ENCODE data around the gene DECR2. TPM values are rescaled to one million over a fixed set of nuclear protein-coding genes. Genes with fewer than 3 reads are reported as not detected.
A peak's percentile ranks its signal among the peaks of the same experiment; 100 is the strongest.

Gene DECR2
- total and polyA plus RNA-seq, 12 donors, result 7.0 to 26.0 (median 11.6) TPM

DNA sequence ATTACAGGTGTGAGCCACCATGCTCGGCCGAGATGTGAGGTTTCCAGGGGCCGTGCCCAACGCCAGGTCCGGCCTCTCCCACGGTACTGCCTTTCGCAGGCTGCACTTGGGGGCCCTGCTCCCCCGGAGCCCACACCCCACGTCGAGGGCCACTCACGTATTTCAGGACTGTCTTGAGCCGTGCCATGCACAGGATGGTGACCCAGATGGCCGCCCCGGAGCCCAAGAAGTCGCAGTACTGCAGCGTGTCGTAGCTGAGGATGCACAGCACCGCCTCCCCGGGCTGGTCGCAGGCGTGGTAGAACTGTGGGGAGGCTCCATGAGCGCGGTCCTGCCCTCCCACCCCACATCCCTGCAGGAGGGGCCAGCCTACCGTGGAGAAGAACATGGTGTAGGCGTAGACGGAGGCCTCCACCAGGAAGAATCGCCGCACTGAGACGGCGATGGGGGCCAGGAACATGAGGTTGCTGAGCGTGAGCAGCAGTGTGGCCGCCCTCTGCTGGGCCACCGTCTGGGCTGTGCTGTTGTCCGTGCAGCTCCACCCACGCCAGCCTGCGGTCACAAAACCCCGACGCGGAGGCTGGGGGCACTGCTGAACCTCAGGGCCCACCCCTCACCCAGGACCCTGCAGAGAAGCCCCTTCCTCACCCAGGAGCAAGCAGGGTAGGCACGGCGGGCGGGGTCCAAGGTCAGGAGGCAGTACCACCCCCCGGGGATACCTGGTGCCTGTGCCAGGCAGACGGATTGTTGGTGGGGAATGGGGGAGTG is 27.7 kb upstream of the DECR2 start:
- intact Hi-C loops (cut with DNase I), result no loop called here
- H3K9me3 ChIP-seq, result no peaks in the 10 kb centered on the region
- no peaks in the 10 kb centered on the region for H3K27me3 ChIP-seq
- TF ChIP-seq CTCF (IDR thresholded peaks at IDR 0.05), result no peak
- no peak for DNase-seq
- H3K4me3 ChIP-seq, result no peak overlapping the region
- H3K36me3 ChIP-seq, result peaks cover 0 to 70% (median 38%) of the 10 kb centered on the region in 9 donors
- 93 to 95% methylated on average over 44 of the region's 44 CpGs for WGBS, 2 donors
- no peak for ATAC-seq
- peaks cover 10 to 25% (median 15%) of the 10 kb centered on the region in 9 donors for H3K4me1 ChIP-seq
- H3K27ac ChIP-seq, result no peak overlapping the region

DNA sequence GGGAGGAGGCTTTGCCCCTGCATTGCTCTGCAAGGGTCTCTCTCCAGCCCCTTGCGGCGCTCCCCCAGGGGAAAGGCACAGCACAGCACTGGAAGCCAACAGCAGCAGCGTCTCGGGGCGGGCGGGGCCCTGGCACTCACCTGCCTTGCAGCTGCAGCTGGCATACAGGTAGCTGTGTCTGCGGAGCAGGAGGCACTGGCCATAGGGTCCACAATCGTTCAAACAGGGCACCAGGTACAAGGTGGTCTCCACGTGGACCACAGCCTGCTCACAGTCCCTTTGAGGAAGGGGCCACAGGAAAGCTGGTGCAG is 27.1 kb upstream of the DECR2 start:
- intact Hi-C loops (cut with DNase I), result no loop called here
- DNase-seq, result no peak
- TF ChIP-seq CTCF (IDR thresholded peaks at IDR 0.05), result no peak
- no peak overlapping the region for H3K27ac ChIP-seq
- H3K27me3 ChIP-seq, result no peaks in the 10 kb centered on the region
- no peaks in the 10 kb centered on the region for H3K9me3 ChIP-seq
- H3K4me1 ChIP-seq, result peaks cover 10 to 25% (median 14%) of the 10 kb centered on the region in 9 donors
- peaks cover 0 to 65% (median 38%) of the 10 kb centered on the region in 9 donors for H3K36me3 ChIP-seq
- no peak overlapping the region for H3K4me3 ChIP-seq
- ATAC-seq, result no peak
- 96 to 97% methylated on average over 9 of the region's 9 CpGs for WGBS, 2 donors

DNA sequence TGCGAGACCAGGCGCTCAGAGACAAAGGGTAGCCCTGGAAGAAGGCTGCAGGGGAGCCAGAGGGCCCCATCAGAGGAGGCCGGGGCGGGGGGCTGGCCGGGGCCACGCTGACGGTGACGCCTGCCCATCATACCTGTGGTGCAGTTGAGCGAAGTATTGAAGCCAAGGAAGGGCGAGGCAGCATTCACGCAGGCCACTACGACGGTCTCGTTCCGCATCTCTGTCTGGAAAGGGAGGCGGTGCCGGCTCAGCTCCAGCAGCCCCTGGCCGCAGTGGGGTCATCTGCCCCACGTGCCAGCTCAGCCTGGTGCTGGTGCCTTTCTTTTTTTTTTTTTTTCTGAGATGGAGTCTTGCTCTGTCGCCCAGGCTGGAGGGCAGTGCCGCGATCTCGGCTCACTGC is 26.5 kb upstream of the DECR2 start:
- WGBS, 2 donors, result 94 to 97% methylated on average over 23 of the region's 23 CpGs
- ATAC-seq, result no peak
- no peak for TF ChIP-seq CTCF (IDR thresholded peaks at IDR 0.05)
- intact Hi-C loops (cut with DNase I), result no loop called here
- DNase-seq, result no peak
- no peak overlapping the region for H3K27ac ChIP-seq
- no peaks in the 10 kb centered on the region for H3K27me3 ChIP-seq
- H3K4me1 ChIP-seq, result peaks cover 5 to 26% (median 14%) of the 10 kb centered on the region in 9 donors
- no peak overlapping the region for H3K4me3 ChIP-seq
- no peaks in the 10 kb centered on the region for H3K9me3 ChIP-seq
- H3K36me3 ChIP-seq, result peaks cover 0 to 65% (median 38%) of the 10 kb centered on the region in 9 donors

- H3K27ac ChIP-seq, result no peak overlapping the region
- no peaks in the 10 kb centered on the region for H3K27me3 ChIP-seq
- 94 to 96% methylated on average over 44 of the region's 44 CpGs for WGBS, 2 donors
- H3K9me3 ChIP-seq, result no peaks in the 10 kb centered on the region
- intact Hi-C loops (cut with DNase I), result no loop called here
- H3K4me1 ChIP-seq, result peaks cover under 1 to 29% (median 15%) of the 10 kb centered on the region in 9 donors
- ATAC-seq (no peak), DNase-seq (peak in 1 of 2 donors; percentile 14)
- no peak overlapping the region for H3K4me3 ChIP-seq
- no peak for TF ChIP-seq CTCF (IDR thresholded peaks at IDR 0.05)
- H3K36me3 ChIP-seq, result peaks cover 0 to 65% (median 38%) of the 10 kb centered on the region in 9 donors
These were observed 25.5 kb upstream of the DECR2 start for GRCh38 chr16:375927-376816.

All from heart right ventricle (tissue), 16 donors.